Suprapubic skin (tissue), 4 donors: ENCODE data around the gene SCD5. TPM values are rescaled to one million over a fixed set of nuclear protein-coding genes. Genes with fewer than 3 reads are reported as not detected.

Source experiments
- DNase-seq, 2 donors: peaks; one replicate each; pipeline ENCODE4 v3.0.0-alpha.2; 2019; ENCODE audit warnings: low spot score in 2 of 2
- H3K27ac ChIP-seq: fragments of 200-600 bp; sonication (generic); one replicate; pipeline ENCODE4 v1.5.1; 2019
- H3K27me3 ChIP-seq: fragments of 200-600 bp; sonication (generic); one replicate; pipeline ENCODE4 v1.5.1; 2019
- H3K36me3 ChIP-seq: fragments of 200-600 bp; sonication (generic); one replicate; pipeline ENCODE4 v1.5.1; 2019
- H3K4me1 ChIP-seq: fragments of 200-600 bp; sonication (generic); one replicate; pipeline ENCODE4 v1.5.1; 2019
- H3K4me3 ChIP-seq: fragments of 200-600 bp; sonication (generic); one replicate; pipeline ENCODE4 v1.5.1; 2019; ENCODE audit warnings: mild to moderate bottlenecking
- H3K9me3 ChIP-seq: fragments of 200-600 bp; sonication (generic); one replicate; pipeline ENCODE4 v1.5.1; 2019
- EP300 ChIP-seq: sonication (generic); formaldehyde crosslinking; IDR thresholded peaks from one replicate; pipeline ENCODE4 v1.6.1; 2017; ENCODE audit warnings: antibody characterized with exemption
- POLR2A ChIP-seq, 2 donors: fragments of 450-650 bp; IDR thresholded peaks; one replicate each; pipeline ENCODE4 v1.6.1; 2017; ENCODE audit warnings: antibody characterized with exemption in 2 of 2, mild to moderate bottlenecking in 2 of 2, moderate library complexity in 2 of 2
- POLR2AphosphoS5 ChIP-seq, 3 donors: sonication (generic); formaldehyde crosslinking; IDR thresholded peaks; one replicate each; pipeline ENCODE4 v1.6.1; 2017; ENCODE audit warnings: antibody characterized with exemption in 3 of 3
- WGBS: methylation state at CpG from one replicate; pipeline ENCODE4 v1.1.5; 2018; 5-methylcytosine and 5-hydroxymethylcytosine counted together
- total RNA-seq, 4 donors: library from RNA; depleted of rRNA; stranded (reverse); fragments of >200 nt; gene quantifications; one replicate each; pipeline ENCODE4 v1.1.0, GENCODE V29; 2016
- TF ChIP-seq, protein P1 (sequence below), 2 donors: fragments of 200-600 bp in 1 of 2; fragments of 450-650 bp in 1 of 2; sonication (generic) in 1 of 2; IDR thresholded peaks; one replicate each; pipeline ENCODE4 v1.5.1; 2016 to 2019; ENCODE audit warnings: antibody characterized with exemption in 2 of 2, mild to moderate bottlenecking in 1 of 2, moderate library complexity in 1 of 2

SCD5 gene
- total RNA-seq, 4 donors from 2014 or later, result 5.6 to 13.2 (median 7.6) TPM

GRCh38 chr4:82618103-82618720 is 180.4 kb downstream of the SCD5 start:
- TF ChIP-seq, protein P1, sequence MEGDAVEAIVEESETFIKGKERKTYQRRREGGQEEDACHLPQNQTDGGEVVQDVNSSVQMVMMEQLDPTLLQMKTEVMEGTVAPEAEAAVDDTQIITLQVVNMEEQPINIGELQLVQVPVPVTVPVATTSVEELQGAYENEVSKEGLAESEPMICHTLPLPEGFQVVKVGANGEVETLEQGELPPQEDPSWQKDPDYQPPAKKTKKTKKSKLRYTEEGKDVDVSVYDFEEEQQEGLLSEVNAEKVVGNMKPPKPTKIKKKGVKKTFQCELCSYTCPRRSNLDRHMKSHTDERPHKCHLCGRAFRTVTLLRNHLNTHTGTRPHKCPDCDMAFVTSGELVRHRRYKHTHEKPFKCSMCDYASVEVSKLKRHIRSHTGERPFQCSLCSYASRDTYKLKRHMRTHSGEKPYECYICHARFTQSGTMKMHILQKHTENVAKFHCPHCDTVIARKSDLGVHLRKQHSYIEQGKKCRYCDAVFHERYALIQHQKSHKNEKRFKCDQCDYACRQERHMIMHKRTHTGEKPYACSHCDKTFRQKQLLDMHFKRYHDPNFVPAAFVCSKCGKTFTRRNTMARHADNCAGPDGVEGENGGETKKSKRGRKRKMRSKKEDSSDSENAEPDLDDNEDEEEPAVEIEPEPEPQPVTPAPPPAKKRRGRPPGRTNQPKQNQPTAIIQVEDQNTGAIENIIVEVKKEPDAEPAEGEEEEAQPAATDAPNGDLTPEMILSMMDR (IDR thresholded peaks at IDR 0.05), result no peak
- TF ChIP-seq POLR2AphosphoS5 (IDR thresholded peaks at IDR 0.05), result no peak
- TF ChIP-seq EP300, result no peak
- TF ChIP-seq POLR2A (IDR thresholded peaks at IDR 0.05), result no peak
- WGBS, result 64% methylated on average over 2 of the region's 2 CpGs
- Histone ChIP-seq H3K4me3 (no peak overlapping the region), H3K36me3 (no peaks in the 10 kb centered on the region), H3K27ac (no peak overlapping the region), H3K9me3 (no peaks in the 10 kb centered on the region), H3K4me1 (peaks cover 3% of the 10 kb centered on the region), H3K27me3 (no peaks in the 10 kb centered on the region)
- no peak for DNase-seq

DNA sequence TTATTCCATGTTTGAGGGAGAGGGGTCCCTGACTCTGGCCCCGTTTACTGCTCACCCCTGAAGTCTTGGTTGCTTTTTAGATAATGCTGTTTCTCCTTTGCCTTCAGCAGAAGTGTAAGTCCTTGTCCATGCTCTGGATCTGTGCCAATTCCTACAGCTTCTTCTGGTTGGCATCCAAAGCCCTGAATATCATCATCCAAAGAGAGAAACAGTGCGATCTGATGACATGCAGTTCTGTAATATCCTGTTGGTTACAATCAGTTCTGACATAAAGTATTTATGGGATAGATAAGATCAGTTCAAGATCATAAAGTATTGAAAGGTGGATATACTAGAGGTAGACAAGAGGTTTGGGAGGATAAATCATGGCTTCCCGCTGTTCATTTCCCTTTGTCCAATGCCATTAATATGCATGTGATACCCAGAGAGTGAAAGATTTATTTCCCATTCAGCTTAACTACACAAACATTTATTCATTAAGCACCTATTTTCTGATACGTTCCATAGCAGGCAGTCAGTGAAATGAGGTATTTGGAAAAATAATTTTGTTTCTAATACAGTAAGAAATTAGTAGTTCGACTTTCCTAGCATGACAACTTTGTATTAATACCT is 183.7 kb downstream of the SCD5 start:
- TF ChIP-seq, protein P1 (IDR thresholded peaks at IDR 0.05), result no peak
- TF ChIP-seq POLR2AphosphoS5 (IDR thresholded peaks at IDR 0.05), result no peak
- TF ChIP-seq EP300, result no peak
- no peak for TF ChIP-seq POLR2A (IDR thresholded peaks at IDR 0.05)
- no peak for DNase-seq
- no peaks in the 10 kb centered on the region for H3K27me3 ChIP-seq
- H3K36me3 ChIP-seq, result no peaks in the 10 kb centered on the region
- no peaks in the 10 kb centered on the region for H3K9me3 ChIP-seq
- H3K4me1 ChIP-seq, result no peaks in the 10 kb centered on the region
- WGBS, result 65% methylated on average over 5 of the region's 5 CpGs
- no peak overlapping the region for H3K4me3 ChIP-seq
- no peak overlapping the region for H3K27ac ChIP-seq

- TF ChIP-seq, protein P1 (IDR thresholded peaks at IDR 0.05), result no peak
- TF ChIP-seq POLR2AphosphoS5 (IDR thresholded peaks at IDR 0.05) (no peak), POLR2A (IDR thresholded peaks at IDR 0.05) (no peak), EP300 (no peak)
- no peaks in the 10 kb centered on the region for H3K4me1 ChIP-seq
These were observed 185.5 kb downstream of the SCD5 start for GRCh38 chr4:82613121-82613520.

GRCh38 chr4:82611982-82612381 is 186.6 kb downstream of the SCD5 start:
- Histone ChIP-seq H3K27ac (no peak overlapping the region), H3K27me3 (no peaks in the 10 kb centered on the region), H3K4me3 (no peak overlapping the region), H3K4me1 (no peaks in the 10 kb centered on the region), H3K9me3 (no peaks in the 10 kb centered on the region), H3K36me3 (no peaks in the 10 kb centered on the region)
- no peak for DNase-seq
- 82% methylated on average over 5 of the region's 5 CpGs for WGBS
- no peak for TF ChIP-seq POLR2A (IDR thresholded peaks at IDR 0.05)
- TF ChIP-seq POLR2AphosphoS5 (IDR thresholded peaks at IDR 0.05), result no peak
- TF ChIP-seq EP300, result no peak
- TF ChIP-seq, protein P1 (IDR thresholded peaks at IDR 0.05), result no peak

More at GRCh38 chr4:82613121-82613520, 185.5 kb downstream of the SCD5 start:
- Histone ChIP-seq H3K36me3 (no peaks in the 10 kb centered on the region), H3K27me3 (no peaks in the 10 kb centered on the region), H3K9me3 (no peaks in the 10 kb centered on the region), H3K4me3 (no peak overlapping the region), H3K27ac (no peak overlapping the region)
- 92% methylated on average over 3 of the region's 3 CpGs for WGBS
- DNase-seq, result no peak

GRCh38 chr4:82611527-82611926 is 187.1 kb downstream of the SCD5 start:
- Histone ChIP-seq H3K9me3 (no peaks in the 10 kb centered on the region), H3K4me1 (no peaks in the 10 kb centered on the region), H3K4me3 (no peak overlapping the region), H3K36me3 (no peaks in the 10 kb centered on the region), H3K27me3 (no peaks in the 10 kb centered on the region), H3K27ac (no peak overlapping the region)
- TF ChIP-seq POLR2AphosphoS5 (IDR thresholded peaks at IDR 0.05), result no peak
- TF ChIP-seq, protein P1 (IDR thresholded peaks at IDR 0.05), result no peak
- TF ChIP-seq EP300, result no peak
- no peak for TF ChIP-seq POLR2A (IDR thresholded peaks at IDR 0.05)
- 94% methylated on average over 4 of the region's 4 CpGs for WGBS
- DNase-seq, result no peak
